Large intestine (tissue), 1 donor: ENCODE measurements around the gene IL6ST. TPM values are rescaled to one million over a fixed set of nuclear protein-coding genes. Genes with fewer than 3 reads are reported as not detected.

ENCODE experiments used
- polyA plus RNA-seq: library from polyadenylated mRNA; unstranded; fragments of 120-200 nt; gene quantifications from one replicate; pipeline ENCODE4 v1.2.1, GENCODE V29; 2013

The IL6ST gene
- polyA plus RNA-seq, 1 donor = 55.2 TPM

Other genes starting within 250 kb of the IL6ST start
- 0.03 TPM for gene IL31RA, start 143.6 kb downstream of the IL6ST start, polyA plus RNA-seq
- gene ANKRD55, start 238.4 kb upstream of the IL6ST start, polyA plus RNA-seq = 0.18 TPM